Urinary bladder (tissue), 4 donors: ENCODE data around the gene SBK2. TPM values are rescaled to one million over a fixed set of nuclear protein-coding genes. Genes with fewer than 3 reads are reported as not detected.

Experiments
- DNase-seq: peaks from one replicate; pipeline ENCODE4 v3.0.0-alpha.2; 2015; ENCODE audit errors: extremely low spot score
- H3K27ac ChIP-seq: one replicate; pipeline ENCODE4 v1.5.1; 2013; ENCODE audit warnings: low read depth, mild to moderate bottlenecking, moderate library complexity
- H3K36me3 ChIP-seq: one replicate; pipeline ENCODE4 v1.6.1; 2013; ENCODE audit warnings: mild to moderate bottlenecking, moderate library complexity; ENCODE audit not compliant: insufficient read depth
- H3K4me1 ChIP-seq: one replicate; pipeline ENCODE4 v1.6.1; 2013; ENCODE audit warnings: mild to moderate bottlenecking, moderate library complexity; ENCODE audit not compliant: insufficient read depth
- H3K4me3 ChIP-seq: one replicate; pipeline ENCODE4 v1.5.1; 2013; ENCODE audit warnings: low read depth, low read length
- WGBS: extraction: QIAGEN DNeasy Blood & Tissue Kit; methylation state at CpG from one replicate; pipeline ENCODE4 v1.1.7; 2013; 5-methylcytosine and 5-hydroxymethylcytosine counted together
- polyA plus RNA-seq: library from polyadenylated mRNA; stranded (reverse); fragments of 200-250 nt; gene quantifications from one replicate; pipeline ENCODE4 v1.2.3, GENCODE V29; 2013
- total RNA-seq: library from RNA; depleted of rRNA; stranded (reverse); fragments of >200 nt; gene quantifications from one replicate; pipeline ENCODE4 v1.2.3, GENCODE V29; 2014
- donor health status: healthy with polysubstance abuse.
- donor health status: healthy.

The SBK2 gene
- total and polyA plus RNA-seq, 2 donors, result not detected

DNA sequence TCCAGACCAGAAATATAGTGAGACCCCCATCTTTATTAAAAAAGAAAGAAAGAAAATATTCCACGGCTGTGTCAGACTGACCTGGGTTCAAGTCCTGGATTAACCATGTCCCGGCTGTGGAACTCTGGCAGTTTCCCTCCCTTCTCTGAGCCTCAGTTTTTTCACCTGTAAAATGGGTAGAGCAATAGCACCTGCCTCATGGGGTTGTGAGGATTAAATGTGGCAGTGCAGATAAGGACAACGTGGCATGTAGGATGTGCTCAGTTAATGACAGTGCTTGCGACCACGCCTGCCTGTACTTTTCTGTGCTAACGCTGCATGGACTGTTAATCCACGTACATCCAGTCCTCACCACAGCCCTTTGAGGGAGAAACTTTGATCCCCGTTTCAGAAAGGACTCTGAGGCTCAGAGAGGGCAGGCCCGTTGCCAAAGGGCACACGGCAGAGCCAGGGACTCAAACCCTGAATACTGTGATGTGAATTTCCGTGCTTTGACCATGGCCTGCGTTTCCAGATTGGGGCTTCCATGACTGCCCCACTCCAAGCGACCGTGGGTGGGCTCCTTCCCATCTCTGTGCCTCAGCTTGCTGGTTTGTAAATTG is 16.1 kb downstream of the SBK2 start:
- no peak overlapping the region for H3K4me3 ChIP-seq
- 74% methylated on average over 14 of the region's 14 CpGs for WGBS
- H3K36me3 ChIP-seq, result no peaks in the 10 kb centered on the region
- no peaks in the 10 kb centered on the region for H3K4me1 ChIP-seq
- H3K27ac ChIP-seq, result no peak overlapping the region
- no peak for DNase-seq

DNA sequence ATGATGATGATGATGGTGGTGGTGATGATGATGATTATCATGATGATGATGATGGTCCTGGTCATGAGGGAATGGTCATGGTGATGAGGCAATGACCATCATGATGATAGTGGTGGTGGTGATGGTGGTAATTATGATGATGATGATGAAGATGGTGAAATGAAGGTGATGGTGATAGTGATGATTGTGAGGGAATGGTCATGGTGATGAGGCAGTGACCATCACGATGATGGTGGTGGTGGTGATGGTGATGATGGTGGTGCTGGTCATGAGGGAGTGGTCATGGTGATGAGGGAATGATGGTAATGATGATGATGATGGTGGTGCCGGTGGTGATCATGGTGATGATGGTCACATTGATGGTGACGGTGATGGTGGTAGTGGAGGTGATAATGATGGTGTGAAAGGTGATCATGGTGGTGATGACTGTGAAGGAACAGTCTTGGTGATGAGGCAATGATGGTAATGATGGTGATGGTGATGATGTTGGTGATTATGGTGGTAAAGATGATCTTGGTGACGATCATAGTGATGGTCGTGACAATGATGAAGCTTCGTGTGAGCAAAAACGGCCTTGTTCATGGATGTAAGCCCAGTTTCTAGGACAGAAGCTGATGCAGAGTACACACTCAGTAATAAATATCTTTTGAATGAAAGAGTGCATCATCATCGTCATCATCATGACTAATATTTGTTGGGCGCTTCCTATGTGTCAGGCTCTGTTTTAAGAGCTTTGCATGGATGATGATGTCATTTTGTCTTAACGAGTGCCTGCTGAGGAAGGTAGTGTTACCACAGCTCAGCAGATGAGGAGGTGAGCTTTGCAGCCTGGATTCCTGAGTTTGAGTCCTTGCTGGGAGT is 17.3 kb downstream of the SBK2 start:
- DNase-seq, result no peak
- 91% methylated on average over 10 of the region's 10 CpGs for WGBS
- no peak overlapping the region for H3K4me3 ChIP-seq
- no peaks in the 10 kb centered on the region for H3K36me3 ChIP-seq
- H3K27ac ChIP-seq, result no peak overlapping the region
- H3K4me1 ChIP-seq, result no peaks in the 10 kb centered on the region

DNA sequence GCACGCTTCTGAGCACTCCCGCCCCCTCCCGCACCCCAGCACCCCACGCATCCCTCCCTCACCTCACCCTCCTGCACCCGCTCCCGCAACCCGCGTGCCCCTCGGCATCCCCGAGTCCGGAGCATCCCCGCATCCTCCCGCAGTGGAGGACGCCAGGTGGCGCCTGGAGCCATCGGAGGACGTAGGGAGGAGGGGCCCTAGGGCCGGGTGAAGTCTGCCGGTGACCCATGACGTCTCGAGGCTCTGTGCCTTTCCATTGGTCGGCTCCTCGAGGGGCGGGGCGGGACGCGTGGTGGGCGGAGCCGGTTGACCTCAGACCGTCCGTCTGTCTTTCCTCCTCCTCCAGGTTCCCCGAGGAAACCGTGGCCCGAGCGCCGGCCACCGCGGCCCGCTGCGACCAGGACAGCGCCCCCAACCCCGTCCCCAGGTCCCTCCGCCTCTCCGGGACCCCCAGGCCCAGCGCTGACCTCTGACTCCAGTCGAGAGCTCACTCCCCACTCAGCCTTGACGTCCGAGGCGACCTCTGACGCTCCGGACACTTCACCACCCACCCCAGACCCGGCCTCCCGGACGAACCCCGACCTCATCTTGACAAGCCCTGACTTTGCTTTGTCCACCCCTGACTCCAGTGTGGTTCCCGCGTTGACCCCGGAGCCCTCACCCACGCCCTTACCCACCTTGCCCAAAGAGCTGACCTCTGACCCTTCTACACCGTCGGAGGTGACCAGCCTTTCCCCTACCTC is 19.9 kb downstream of the SBK2 start:
- H3K4me1 ChIP-seq, result no peaks in the 10 kb centered on the region
- WGBS, result 9% methylated on average over 61 of the region's 61 CpGs
- H3K27ac ChIP-seq, result peak overlapping the region; percentile 66
- peak; percentile 80 for DNase-seq
- H3K36me3 ChIP-seq, result no peaks in the 10 kb centered on the region
- peak overlapping the region; percentile 43 for H3K4me3 ChIP-seq

DNA sequence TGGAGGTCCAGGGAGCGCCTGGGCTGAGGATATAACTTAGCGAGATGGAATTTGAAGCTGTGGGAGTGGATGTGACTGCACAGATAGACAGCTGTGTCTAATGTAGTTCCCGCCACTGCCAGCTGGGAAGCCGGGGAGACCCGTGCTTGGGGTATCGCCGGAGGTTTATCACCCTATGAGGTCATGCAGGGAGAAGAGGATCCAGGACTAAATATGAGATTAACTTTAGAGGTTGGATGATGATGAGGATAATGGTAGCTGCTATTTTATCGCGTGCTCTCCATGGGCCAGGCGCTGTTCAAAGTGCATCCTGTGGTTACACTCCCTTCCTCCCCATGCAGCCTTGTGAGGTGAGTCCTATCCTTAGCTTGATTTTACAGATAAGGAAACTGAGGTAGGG is 28.8 kb downstream of the SBK2 start:
- H3K4me1 ChIP-seq, result no peaks in the 10 kb centered on the region
- H3K27ac ChIP-seq, result no peak overlapping the region
- 66% methylated on average over 10 of the region's 10 CpGs for WGBS
- no peaks in the 10 kb centered on the region for H3K36me3 ChIP-seq
- H3K4me3 ChIP-seq, result no peak overlapping the region
- no peak for DNase-seq

GRCh38 chr19:55504981-55505380 is 32.0 kb downstream of the SBK2 start:
- Histone ChIP-seq H3K4me3 (no peak overlapping the region), H3K27ac (no peak overlapping the region), H3K36me3 (no peaks in the 10 kb centered on the region), H3K4me1 (no peaks in the 10 kb centered on the region)
- DNase-seq, result no peak
- 84% methylated on average over 11 of the region's 11 CpGs for WGBS

- no peak for DNase-seq
- Histone ChIP-seq H3K27ac (no peak overlapping the region), H3K4me1 (no peaks in the 10 kb centered on the region), H3K4me3 (no peak overlapping the region), H3K36me3 (no peaks in the 10 kb centered on the region)
- 35% methylated on average over 13 of the region's 13 CpGs for WGBS
These were observed 32.7 kb downstream of the SBK2 start for GRCh38 chr19:55504252-55504603.

DNA sequence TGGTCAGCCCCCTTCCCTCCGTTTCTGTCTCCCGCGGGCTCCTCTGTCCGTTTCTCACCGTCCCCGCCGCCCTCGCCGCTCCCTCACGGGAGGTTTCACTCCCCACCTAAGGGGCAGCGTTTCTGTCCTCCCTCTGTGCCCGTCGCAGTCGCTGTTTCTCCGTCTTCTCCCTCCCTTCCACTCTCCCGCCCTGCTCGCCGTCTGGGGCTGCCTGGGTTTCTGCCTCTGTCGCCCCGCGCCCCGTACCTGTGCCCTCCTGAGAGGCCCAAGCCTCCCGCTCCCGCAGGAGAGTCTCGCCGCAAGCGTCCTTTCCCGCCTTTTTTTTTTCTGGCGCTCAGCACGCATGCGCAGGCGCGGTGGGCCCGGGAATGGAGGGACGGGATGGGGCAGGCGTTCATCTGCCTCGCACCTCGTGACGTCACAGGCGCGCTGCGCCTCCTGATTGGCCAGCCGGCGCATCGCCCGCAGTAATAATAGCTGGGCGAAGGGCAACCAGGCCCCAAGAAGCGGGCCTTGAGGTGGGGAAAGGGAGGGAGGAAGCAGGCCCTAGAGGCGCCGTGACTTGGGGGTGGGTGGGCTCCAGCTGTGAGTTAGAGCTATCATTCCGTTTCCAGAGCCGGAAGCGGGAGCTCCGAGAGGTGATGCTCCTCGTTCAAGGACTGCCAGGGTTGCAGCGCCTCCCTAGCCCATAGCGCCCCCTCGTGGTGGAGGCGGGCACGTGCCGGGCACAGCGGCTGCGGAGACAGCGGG is 33.3 kb downstream of the SBK2 start:
- WGBS, result 10% methylated on average over 64 of the region's 64 CpGs
- Histone ChIP-seq H3K4me1 (no peaks in the 10 kb centered on the region), H3K36me3 (no peaks in the 10 kb centered on the region), H3K4me3 (no peak overlapping the region), H3K27ac (peak overlapping the region; percentile 56)
- no peak for DNase-seq

DNA sequence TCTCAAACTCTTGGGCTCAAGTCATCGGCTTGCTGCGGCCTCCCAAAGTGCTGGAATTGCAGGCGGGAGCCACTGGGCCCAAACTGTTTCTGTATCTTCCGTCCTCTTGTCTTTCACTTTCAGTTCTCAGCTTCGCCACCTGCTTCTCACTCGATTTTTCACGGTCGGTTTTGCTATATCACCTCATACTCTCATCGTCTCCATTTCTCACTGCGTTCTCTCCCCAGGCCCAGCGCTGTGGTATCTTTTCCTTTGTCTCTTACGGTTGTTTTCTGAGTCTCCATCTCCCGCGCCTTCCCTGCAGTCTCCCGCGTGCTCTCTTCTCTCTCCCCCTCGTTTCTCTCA is 33.8 kb downstream of the SBK2 start:
- Histone ChIP-seq H3K4me3 (no peak overlapping the region), H3K27ac (no peak overlapping the region), H3K36me3 (no peaks in the 10 kb centered on the region), H3K4me1 (no peaks in the 10 kb centered on the region)
- no peak for DNase-seq
- WGBS, result 84% methylated on average over 17 of the region's 17 CpGs

GRCh38 chr19:55502197-55502952 is 34.6 kb downstream of the SBK2 start:
- Histone ChIP-seq H3K4me1 (no peaks in the 10 kb centered on the region), H3K27ac (no peak overlapping the region), H3K4me3 (no peak overlapping the region), H3K36me3 (no peaks in the 10 kb centered on the region)
- WGBS, result 93% methylated on average over 9 of the region's 9 CpGs
- no peak for DNase-seq

DNA sequence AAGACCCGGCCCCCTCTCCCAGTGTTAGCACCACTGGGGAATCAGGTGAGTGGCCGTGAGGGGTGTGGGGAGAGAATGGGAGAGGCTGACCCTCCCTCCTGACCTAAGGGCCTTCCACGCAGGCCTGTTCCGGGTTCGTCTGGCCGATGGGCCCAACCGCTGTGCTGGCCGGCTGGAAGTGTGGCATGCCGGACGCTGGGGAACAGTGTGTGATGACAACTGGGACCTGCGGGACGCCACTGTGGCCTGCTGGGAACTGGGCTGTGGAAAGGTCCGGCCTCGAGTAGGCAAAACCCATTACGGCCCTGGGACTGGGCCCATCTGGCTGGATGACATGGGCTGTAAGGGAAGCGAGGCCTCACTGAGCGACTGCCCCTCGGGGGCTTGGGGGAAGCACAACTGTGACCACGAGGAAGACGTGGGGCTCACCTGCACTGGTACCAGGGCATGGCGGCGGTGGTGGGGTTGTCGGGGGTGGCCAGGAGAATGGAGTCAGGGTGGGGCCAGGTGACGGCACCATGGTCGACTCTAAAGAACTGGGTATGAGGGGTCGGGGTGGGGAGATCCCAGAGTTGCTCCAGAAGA is 36.5 kb downstream of the SBK2 start:
- no peak for DNase-seq
- Histone ChIP-seq H3K27ac (no peak overlapping the region), H3K36me3 (no peaks in the 10 kb centered on the region), H3K4me3 (no peak overlapping the region), H3K4me1 (no peaks in the 10 kb centered on the region)
- WGBS, result 94% methylated on average over 26 of the region's 26 CpGs

GRCh38 chr19:55498246-55498840 is 38.6 kb downstream of the SBK2 start:
- H3K36me3 ChIP-seq, result no peaks in the 10 kb centered on the region
- H3K4me3 ChIP-seq, result no peak overlapping the region
- no peak for DNase-seq
- 34% methylated on average over 2 of the region's 2 CpGs for WGBS
- no peaks in the 10 kb centered on the region for H3K4me1 ChIP-seq
- no peak overlapping the region for H3K27ac ChIP-seq

GRCh38 chr19:55497763-55498162 is 39.2 kb downstream of the SBK2 start:
- Histone ChIP-seq H3K4me3 (no peak overlapping the region), H3K4me1 (no peaks in the 10 kb centered on the region), H3K36me3 (no peaks in the 10 kb centered on the region), H3K27ac (no peak overlapping the region)
- no peak for DNase-seq
- WGBS, result 84% methylated on average over 13 of the region's 13 CpGs
